ENCODE data around the gene GSDME. TPM values are rescaled to one million over a fixed set of nuclear protein-coding genes. Genes with fewer than 3 reads are reported as not detected.

Gene GSDME
- total and polyA plus RNA-seq, 12 donors, result 2.6 to 70.6 (median 6.3) TPM

- H3K27me3 ChIP-seq, result no peaks in the 10 kb centered on the region
- H3K4me3 ChIP-seq, result no peak overlapping the region
- no peak for TF ChIP-seq POLR2A (IDR thresholded peaks at IDR 0.05)
- TF ChIP-seq CTCF (IDR thresholded peaks at IDR 0.05), result no peak
- intact Hi-C loops (cut with DNase I), result no loop called here
- H3K9me3 ChIP-seq (replicated peaks in 1 of 3), result no peaks in the 10 kb centered on the region
- peak in 1 of 7 donors; percentile 0 for DNase-seq
- no peaks in the 10 kb centered on the region for H3K4me1 ChIP-seq (replicated peaks in 1 of 2)
- 81 to 100% (median 89%) methylated on average over 2 of the region's 2 CpGs for WGBS, 4 donors
- no peak overlapping the region for H3K27ac ChIP-seq
- H3K36me3 ChIP-seq (replicated peaks in 1 of 2), result no peaks in the 10 kb centered on the region
Measured at GRCh38 chr7:24715171-24715570, 42.1 kb downstream of the GSDME start.

GRCh38 chr7:24714676-24715010, 42.6 kb downstream of the GSDME start:
- DNase-seq, result peak in 2 of 7 donors; percentile 2 to 31
- WGBS, 4 donors, result 91 to 97% (median 94%) methylated on average over 7 to 8 of the region's 8 CpGs

GRCh38 chr7:24713850-24714675, 43.2 kb downstream of the GSDME start:
- intact Hi-C loops (cut with DNase I), result no loop called here
- TF ChIP-seq POLR2A (IDR thresholded peaks at IDR 0.05) (no peak), CTCF (IDR thresholded peaks at IDR 0.05) (no peak)
- H3K27me3 ChIP-seq, result no peaks in the 10 kb centered on the region
- WGBS, 4 donors, result 82 to 89% (median 87%) methylated on average over 13 to 14 of the region's 14 CpGs
- no peaks in the 10 kb centered on the region for H3K36me3 ChIP-seq (replicated peaks in 1 of 2)
- no peaks in the 10 kb centered on the region for H3K4me1 ChIP-seq (replicated peaks in 1 of 2)
- no peaks in the 10 kb centered on the region for H3K9me3 ChIP-seq (replicated peaks in 1 of 3)
- DNase-seq, result peak in 1 of 7 donors; percentile 27
- no peak overlapping the region for H3K4me3 ChIP-seq
- no peak overlapping the region for H3K27ac ChIP-seq

More at GRCh38 chr7:24714676-24715010, 42.6 kb downstream of the GSDME start:
- Histone ChIP-seq H3K36me3 (replicated peaks in 1 of 2) (no peaks in the 10 kb centered on the region), H3K27me3 (no peaks in the 10 kb centered on the region), H3K9me3 (replicated peaks in 1 of 3) (no peaks in the 10 kb centered on the region), H3K27ac (no peak overlapping the region), H3K4me1 (replicated peaks in 1 of 2) (no peaks in the 10 kb centered on the region), H3K4me3 (no peak overlapping the region)
- intact Hi-C loops (cut with DNase I), result no loop called here
- TF ChIP-seq POLR2A (IDR thresholded peaks at IDR 0.05) (no peak), CTCF (IDR thresholded peaks at IDR 0.05) (no peak)

- WGBS, 4 donors, result 86 to 92% (median 91%) methylated on average over 12 of the region's 12 CpGs
- Histone ChIP-seq H3K36me3 (replicated peaks in 1 of 2) (no peaks in the 10 kb centered on the region), H3K4me3 (no peak overlapping the region), H3K27me3 (no peaks in the 10 kb centered on the region), H3K9me3 (replicated peaks in 1 of 3) (no peaks in the 10 kb centered on the region), H3K27ac (no peak overlapping the region), H3K4me1 (replicated peaks in 1 of 2) (no peaks in the 10 kb centered on the region)
- DNase-seq, result peak in 1 of 7 donors; percentile 17
- intact Hi-C loops (cut with DNase I), result no loop called here
- TF ChIP-seq CTCF (IDR thresholded peaks at IDR 0.05) (no peak), POLR2A (IDR thresholded peaks at IDR 0.05) (no peak)
Measured at GRCh38 chr7:24713039-24713793, 44.0 kb downstream of the GSDME start.
